GM19468 (cell line): ENCODE results near the gene SLC44A2.

Experiments
- ATAC-seq: cut with Tn5 transposase; IDR thresholded peaks from one replicate; pipeline ENCODE4 v1.9.1; 2021; ENCODE audit warnings: mild to moderate bottlenecking, moderate library complexity, moderate number of reproducible peaks; ENCODE audit not compliant: unreplicated experiment; ENCODE audit errors: extremely low read depth

The SLC44A2 gene

DNA sequence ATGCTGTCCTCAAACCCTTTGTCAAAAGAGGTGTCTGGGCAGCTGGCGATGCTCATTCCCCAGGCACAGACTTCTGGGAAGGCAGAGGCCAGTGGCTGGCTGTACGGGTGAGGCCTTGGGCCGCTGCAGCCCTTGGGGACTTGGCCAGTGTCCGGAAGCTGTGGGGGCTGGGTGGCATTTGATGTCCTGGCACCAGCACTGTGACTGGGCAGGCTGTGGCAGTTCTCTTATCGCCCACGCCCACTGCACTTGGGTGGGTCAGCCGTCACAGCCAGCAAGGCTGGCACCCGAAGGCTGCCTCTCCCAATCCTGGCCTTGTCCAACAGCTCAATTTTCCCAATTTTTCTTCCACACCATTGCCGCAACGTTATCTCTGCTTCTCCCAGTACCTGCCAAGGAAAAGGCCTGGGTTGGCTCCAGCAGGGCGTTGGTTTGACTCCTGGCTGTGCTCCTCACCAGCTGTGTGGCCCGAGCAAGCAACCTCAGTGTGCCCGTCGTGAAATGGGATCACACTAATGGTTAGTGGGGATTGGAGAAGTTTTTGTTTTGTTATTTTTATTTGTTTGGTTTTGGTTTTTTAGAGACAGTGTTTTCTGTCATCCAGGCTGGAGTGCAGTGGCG lies 12.7 kb upstream of the SLC44A2 start:
- ATAC-seq = no peak

DNA sequence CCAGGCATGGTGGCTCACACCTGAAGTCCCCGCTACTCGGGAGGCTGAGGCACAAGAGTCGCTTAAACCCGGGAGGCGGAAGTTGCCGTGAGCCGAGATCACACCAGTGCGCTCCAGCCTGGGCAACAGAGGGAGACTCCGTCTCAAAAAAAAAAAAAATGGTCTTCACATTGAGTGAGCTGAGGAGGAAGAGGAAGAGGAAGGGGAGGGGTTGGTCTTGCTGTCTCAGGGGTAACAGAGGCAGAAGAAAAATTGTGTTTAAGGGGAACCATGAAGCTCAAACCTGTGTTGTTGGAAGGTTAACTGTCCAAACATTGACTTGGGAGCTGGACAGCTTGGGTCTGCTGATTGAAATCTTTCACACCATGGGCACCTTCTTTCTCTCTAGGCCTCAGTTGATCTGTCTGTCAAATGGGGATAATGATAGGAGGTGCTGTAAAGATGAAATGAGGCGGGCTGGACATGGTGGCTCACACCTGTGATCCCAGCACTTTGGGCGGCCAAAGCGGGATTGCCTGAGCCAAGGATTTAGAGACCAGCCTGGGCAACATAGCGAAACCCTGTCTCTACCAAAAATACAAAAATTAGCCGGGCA lies 9.8 kb upstream of the SLC44A2 start:
- ATAC-seq = no peak

GRCh38 chr19:10617409-10618121 lies 7.8 kb upstream of the SLC44A2 start:
- ATAC-seq = no peak

DNA sequence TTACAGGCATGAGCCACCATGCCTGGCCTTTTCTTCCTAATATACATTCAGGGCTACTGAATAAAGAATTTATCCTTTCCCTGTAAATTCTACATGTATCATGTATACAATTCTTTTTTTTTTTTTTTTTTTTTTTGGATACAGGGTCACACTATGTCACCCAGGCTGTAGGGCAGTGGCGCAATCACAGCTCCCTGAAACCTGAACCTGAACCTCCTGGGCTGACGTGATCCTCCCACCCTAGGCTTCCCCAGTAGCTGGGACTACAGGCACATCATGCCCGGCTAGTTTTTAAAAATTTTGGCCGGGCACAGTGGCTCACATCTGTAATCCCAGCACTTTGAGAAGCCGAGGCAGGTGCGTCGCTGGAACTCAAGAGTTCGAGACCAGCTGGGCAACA lies 6.5 kb upstream of the SLC44A2 start:
- no peak for ATAC-seq

DNA sequence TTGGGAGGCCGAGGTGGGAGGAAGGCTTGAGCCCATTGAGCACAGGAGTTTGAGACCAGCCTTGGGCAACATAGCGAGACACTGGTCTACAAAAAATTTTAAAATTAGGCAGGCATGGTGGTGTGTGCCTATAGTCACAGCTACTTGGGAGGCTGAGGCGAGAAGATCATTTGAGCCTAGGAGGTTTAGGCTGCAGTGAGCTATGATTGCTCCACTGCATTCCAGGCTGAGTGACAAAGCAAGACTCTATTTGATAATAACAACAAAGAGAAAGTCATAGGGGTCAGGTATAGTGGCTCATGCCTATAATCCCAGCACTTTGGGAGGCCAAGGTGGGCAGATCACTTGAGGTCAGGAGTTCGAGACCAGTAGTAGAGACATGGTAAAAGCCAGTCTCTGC lies 4.6 kb upstream of the SLC44A2 start:
- no peak for ATAC-seq

DNA sequence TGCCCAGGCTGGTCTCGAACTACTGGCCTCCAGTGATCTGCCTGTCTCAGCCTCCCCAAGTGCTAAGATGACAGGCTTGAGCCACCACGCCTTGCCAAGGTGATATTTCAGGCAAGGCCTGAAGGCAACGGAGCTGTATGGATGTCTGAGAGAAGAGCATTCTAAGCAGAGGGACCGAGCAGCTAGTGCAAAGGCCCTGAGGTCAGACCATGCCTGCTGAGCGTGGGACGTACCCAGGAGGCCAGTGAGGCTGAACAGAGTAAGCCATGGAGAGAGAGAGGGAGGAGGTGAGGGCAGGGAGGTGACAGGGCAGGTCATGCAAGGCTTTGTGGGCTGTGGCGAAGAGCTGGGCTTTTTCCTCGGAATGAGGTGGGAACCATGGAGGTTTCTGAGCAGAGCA lies 3.4 kb upstream of the SLC44A2 start:
- no peak for ATAC-seq

- ATAC-seq = no peak
Measured at GRCh38 chr19:10624585-10624984, 768 bp upstream of the SLC44A2 start.

GRCh38 chr19:10625762-10626138 lies 397 bp downstream of the SLC44A2 start:
- no peak for ATAC-seq

GRCh38 chr19:10631874-10632273 lies 6.5 kb downstream of the SLC44A2 start:
- ATAC-seq = no peak

DNA sequence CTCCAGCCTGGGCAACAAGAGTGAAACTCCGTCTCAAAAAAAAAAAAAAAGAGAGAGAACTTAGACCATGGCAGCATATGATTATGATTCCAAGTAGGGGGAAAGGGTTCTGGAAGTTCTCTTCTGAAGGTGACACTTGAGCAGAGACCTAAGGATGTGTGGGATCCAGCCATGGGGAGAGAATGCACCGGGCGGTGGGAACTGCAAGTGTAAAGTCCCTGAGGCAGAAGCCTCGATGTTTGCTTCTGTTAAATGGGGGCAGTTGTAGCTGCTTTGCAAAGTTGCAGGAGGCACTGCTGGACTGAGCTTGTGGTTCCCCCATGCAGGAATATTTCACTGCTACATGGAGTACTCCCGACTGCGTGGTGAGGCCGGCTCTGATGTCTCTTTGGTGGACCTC lies 9.1 kb downstream of the SLC44A2 start:
- ATAC-seq = no peak

- no peak for ATAC-seq
Measured at GRCh38 chr19:10634963-10635362, 9.6 kb downstream of the SLC44A2 start.

GRCh38 chr19:10636304-10636972 lies 11.1 kb downstream of the SLC44A2 start:
- no peak for ATAC-seq

GRCh38 chr19:10637894-10638293 lies 12.5 kb downstream of the SLC44A2 start:
- ATAC-seq = no peak

GRCh38 chr19:10639836-10640235 lies 14.5 kb downstream of the SLC44A2 start:
- ATAC-seq = no peak

GRCh38 chr19:10640361-10640760 lies 15.0 kb downstream of the SLC44A2 start:
- no peak for ATAC-seq

DNA sequence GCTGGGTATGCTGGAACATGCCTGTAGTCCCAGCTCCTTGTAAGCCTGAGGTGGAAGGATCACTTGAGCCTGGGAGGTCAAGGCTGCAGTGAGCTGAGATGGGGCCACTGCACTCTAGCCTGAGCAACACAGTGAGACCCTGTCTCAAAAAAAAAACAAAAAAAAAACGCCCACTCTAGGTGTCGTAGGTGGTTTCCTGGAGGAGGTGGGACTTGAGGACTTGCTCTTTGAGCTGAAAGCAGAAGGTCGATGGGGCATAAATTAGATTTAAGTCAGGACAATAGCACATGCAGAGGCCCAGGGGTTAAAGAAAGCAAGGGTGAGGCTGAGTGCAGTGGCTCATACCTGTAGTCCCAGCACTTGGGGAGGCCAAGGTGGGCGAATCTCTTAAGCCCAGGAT lies 15.9 kb downstream of the SLC44A2 start:
- ATAC-seq = no peak

- no peak for ATAC-seq
Measured at GRCh38 chr19:10642473-10643171, 17.3 kb downstream of the SLC44A2 start.

GRCh38 chr19:10643172-10643967 lies 18.0 kb downstream of the SLC44A2 start:
- ATAC-seq = no peak

GRCh38 chr19:10643968-10644259 lies 18.6 kb downstream of the SLC44A2 start:
- no peak for ATAC-seq
